Measurements from ENCODE around the gene BCL6.
A peak's percentile ranks its signal among the peaks of the same experiment; 100 is the strongest.

BCL6 gene

GRCh38 chr3:187759601-187760000 lies 14.3 kb upstream of the BCL6 start:
- DNase-seq = no peak

- DNase-seq = no peak
Measured at GRCh38 chr3:187758318-187758955, 13.2 kb upstream of the BCL6 start.

GRCh38 chr3:187753516-187753915 lies 8.2 kb upstream of the BCL6 start:
- DNase-seq = no peak

- no peak for DNase-seq
Measured at GRCh38 chr3:187750513-187751123, 5.3 kb upstream of the BCL6 start.

GRCh38 chr3:187750006-187750512 lies 4.8 kb upstream of the BCL6 start:
- DNase-seq = no peak

GRCh38 chr3:187748050-187748481 lies 2.8 kb upstream of the BCL6 start:
- DNase-seq = peak; percentile 98

- DNase-seq = no peak
Measured at GRCh38 chr3:187747506-187747905, 2.2 kb upstream of the BCL6 start.

GRCh38 chr3:187746442-187747281 lies 1.4 kb upstream of the BCL6 start:
- no peak for DNase-seq

- no peak for DNase-seq
Measured at GRCh38 chr3:187746059-187746441, 782 bp upstream of the BCL6 start.

GRCh38 chr3:187744169-187745151 lies 808 bp downstream of the BCL6 start:
- peak; percentile 81 for DNase-seq

GRCh38 chr3:187743195-187744141 lies 1.8 kb downstream of the BCL6 start:
- DNase-seq = peak; percentile 84

GRCh38 chr3:187742351-187743171 lies 2.7 kb downstream of the BCL6 start:
- peak; percentile 67 for DNase-seq

GRCh38 chr3:187741403-187742350 lies 3.6 kb downstream of the BCL6 start:
- DNase-seq = peak; percentile 86

GRCh38 chr3:187740421-187741399 lies 4.6 kb downstream of the BCL6 start:
- DNase-seq = peak; percentile 91

GRCh38 chr3:187739561-187740332 lies 5.5 kb downstream of the BCL6 start:
- DNase-seq = peak; percentile 94

GRCh38 chr3:187739094-187739560 lies 6.1 kb downstream of the BCL6 start:
- peak; percentile 83 for DNase-seq

Measured in activated CD8-positive, alpha-beta memory T cell treated with anti-CD3 and anti-CD28 coated beads for 24 hours (primary cell).